HG03460 (cell line): ENCODE measurements around the gene TAS2R20.

Experiments
- ATAC-seq: cut with Tn5 transposase; IDR thresholded peaks from one replicate; pipeline ENCODE4 v1.9.1; 2021; ENCODE audit not compliant: unreplicated experiment

Gene TAS2R20

DNA sequence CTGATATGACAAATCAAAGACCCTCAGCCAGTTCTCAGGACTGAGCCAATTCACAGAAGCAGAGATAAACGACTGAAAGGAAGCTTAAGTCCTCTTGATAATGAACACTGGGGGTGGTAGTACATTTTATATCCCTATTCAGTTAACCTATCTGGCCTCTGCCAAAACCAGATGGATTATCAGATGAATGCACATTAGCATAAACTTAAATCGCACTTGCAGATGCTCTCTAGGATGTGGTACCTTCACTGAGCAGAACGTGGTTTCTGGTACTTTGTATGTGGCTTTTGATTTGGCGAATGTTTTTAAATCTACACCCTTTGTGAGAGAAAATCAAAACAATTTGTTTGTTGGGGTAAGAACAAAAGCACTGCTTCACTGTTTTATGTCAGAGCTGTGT is 37.9 kb downstream of the TAS2R20 start:
- no peak for ATAC-seq

DNA sequence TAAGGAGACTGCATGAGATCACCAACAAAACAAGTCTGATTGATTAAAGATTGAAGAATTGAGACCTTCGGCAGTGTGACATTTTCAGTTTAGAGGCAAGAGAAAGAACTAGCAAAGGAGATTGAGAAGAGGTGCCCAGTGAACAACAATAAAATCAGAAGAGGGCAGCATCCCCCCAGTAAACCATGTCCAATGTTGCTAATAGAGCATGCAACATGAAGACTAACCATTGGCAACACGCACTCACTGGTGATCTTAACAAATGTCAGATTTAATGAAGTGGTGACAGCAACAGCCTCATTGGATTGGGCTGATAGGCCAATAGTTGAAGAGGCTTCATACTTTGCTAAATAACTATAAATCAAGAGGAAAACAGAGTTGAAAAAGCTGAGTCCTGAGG is 38.3 kb downstream of the TAS2R20 start:
- no peak for ATAC-seq

DNA sequence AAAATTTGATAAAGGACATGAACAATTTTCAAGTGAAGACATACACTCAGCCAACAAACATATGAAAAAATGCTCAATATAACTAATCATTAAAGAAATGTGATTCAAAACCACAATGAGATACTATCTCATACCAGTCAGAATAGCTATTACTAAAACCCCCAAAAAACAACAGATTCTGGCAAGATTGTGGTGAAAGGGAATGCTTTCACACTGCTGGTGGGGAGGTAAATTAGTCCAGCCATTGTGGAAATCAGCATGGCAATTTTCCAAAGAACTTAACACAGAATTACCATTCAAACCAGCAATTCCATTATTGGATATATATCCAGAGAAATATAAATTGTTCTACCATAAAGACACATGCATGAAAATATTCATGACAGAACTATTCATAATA is 40.4 kb downstream of the TAS2R20 start:
- no peak for ATAC-seq

DNA sequence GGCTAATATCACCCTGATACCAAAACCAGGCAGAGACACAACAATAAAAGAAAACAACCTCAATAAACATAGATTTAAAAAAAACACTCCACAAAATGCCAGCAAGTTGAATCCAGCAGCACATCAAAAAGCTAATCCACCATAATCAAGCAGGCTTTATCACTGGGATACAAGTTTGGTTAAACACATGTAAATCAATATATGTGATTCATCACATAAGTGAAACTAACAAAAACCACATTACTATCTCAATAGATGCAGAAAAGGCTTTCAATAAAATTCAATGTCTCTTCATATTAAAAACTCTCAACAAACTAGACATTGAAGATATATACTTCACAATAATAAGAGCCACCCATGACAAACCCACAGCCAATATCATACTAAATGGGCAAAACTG is 42.0 kb downstream of the TAS2R20 start:
- no peak for ATAC-seq

DNA sequence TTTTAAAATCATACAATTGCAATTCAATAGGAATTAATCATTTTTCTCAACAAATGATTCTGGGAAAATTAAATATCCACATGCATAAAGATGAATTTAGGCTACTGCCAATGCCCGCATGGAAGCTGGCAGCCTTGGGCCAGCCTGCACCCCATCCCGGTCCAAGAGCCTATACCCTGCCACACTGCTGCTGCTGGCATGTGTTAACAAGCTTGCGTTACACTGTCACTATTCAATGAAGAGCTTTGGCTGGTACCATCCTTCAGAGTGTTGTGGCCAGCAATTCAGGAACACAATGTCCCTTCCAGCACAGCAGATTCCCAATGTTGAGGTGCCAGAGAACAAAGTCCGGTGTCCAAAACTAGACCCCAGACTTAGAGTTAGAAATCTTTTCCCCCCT is 45.5 kb downstream of the TAS2R20 start:
- ATAC-seq, result no peak
